Neural cell (in vitro differentiated cells): ENCODE measurements around the gene SLC25A40.

Source experiments
- CTCF ChIP-seq: fragments of 450-650 bp; IDR thresholded peaks from 2 replicates; pipeline ENCODE4 v1.5.1; 2014; ENCODE audit warnings: antibody characterized with exemption, mild to moderate bottlenecking, moderate library complexity; ENCODE audit not compliant: poor library complexity, severe bottlenecking
- EZH2 ChIP-seq: fragments of 200-600, 300-800 bp; shearing (Covaris generic), sonication (generic); IDR thresholded peaks from 2 replicates; pipeline ENCODE4 v1.6.1; 2014; ENCODE audit warnings: antibody characterized with exemption, low read length, borderline replicate concordance, mild to moderate bottlenecking; ENCODE audit not compliant: insufficient read depth, poor library complexity, severe bottlenecking
- SMC3 ChIP-seq: fragments of 450-650 bp; conservative IDR thresholded peaks from 2 replicates; pipeline ENCODE4 v1.6.1; 2014; ENCODE audit warnings: antibody characterized with exemption, mild to moderate bottlenecking, moderate library complexity; ENCODE audit not compliant: poor library complexity

- TF ChIP-seq CTCF (no peak), EZH2 (no peak), SMC3 (no peak)
Measured at GRCh38 chr7:87866089-87866488, 10.1 kb downstream of the SLC25A40 start.
